Limb (tissue), 2 donors: ENCODE data around the gene SCN8A.

Source experiments
- DNase-seq, 2 donors: peaks; one replicate each; pipeline ENCODE4 v3.0.0-alpha.2; 2016; ENCODE audit errors: extremely low spot score in 2 of 2

The SCN8A gene

DNA sequence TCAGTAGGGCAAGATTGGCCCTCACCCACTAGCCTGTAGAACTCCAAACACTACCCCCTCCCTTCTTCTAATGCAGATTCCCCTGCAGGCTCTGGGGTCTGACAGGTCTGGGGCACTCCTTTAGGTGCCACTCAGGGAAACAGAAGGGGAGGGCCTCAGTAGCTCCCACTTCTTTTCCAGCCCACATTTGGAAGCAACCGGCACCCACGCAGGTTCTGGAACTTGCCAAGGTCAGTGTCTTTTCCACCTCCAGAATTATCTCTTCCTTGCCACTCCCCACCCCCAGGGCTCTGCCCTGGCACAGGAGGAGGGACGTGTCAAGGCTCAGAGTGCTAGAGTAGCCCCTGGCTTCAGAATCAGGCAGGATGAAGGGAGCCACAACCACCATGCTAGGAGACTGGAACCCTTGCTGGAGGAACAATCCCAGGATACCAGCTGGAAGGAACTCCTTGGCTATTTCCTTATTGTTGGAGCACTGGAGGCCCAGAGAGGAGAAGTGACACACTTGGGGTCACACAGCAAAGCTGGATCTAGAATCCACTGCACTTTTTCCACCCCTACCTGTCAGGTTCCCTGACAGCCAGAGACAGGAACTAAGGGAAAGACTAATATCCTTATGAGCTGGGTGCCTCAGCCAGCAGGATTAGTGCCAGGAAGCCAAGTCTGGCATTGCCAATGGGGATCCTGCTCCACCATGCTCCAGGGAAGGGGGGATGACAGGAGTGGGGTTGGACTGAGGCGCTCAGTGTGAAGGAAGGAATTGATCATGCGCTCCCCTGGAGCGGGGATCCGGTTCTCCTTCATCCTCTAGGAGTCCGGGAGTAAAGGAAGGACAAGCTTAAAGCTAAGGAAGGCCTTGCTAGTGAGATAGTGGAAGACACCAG lies 259.3 kb downstream of the SCN8A start:
- no peak for DNase-seq

DNA sequence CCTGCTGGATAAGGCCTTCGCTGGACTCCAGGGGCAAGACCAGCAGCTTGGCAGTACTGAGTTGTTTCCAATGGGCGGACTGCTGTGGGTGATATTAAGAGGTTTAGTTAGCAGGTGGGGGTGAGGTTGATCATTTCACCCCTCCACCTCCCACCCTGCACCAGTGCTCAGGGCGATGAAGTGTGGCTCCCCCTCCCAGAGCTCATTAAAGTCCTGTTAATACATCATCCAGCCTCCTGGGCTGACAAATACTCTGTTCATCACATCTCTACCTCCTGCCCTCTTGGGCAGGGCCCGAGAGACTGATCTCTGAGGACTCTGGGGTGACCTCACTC lies 259.9 kb downstream of the SCN8A start:
- DNase-seq: no peak

DNA sequence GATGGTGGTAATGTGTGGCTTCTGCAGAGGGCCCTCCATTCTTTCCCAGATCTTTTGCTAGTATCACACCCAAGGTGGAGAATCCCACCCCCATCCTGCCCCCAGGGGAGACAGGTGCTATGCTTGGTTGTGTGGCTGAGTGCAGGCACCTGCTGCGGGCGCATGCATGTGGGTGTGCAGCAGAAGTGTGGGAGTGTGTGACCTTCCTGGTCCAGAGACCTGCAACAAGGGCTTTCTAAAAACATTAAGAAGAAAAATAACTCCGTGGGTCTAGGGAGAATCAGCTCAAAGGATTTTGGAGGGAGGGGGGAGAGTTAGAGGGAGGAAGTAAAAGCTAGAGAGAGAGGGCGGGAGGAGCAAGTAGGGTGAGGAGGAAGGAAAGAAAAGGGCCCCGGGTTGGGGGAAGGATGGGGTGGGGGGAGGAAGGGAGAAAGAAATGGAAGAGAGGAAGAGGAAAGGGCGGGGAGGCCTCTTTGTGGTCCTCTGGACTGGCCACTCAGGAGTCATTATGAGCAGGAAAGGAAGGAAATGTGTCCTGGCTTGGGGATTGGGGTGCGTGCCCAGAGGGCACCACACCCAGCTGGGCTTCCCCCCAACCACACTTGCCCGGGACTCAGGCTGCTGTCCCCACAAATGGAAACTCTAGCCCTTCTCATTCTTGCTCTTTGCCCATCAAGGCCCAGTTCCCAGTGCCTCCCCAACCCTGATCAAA lies 260.5 kb downstream of the SCN8A start:
- no peak for DNase-seq

DNA sequence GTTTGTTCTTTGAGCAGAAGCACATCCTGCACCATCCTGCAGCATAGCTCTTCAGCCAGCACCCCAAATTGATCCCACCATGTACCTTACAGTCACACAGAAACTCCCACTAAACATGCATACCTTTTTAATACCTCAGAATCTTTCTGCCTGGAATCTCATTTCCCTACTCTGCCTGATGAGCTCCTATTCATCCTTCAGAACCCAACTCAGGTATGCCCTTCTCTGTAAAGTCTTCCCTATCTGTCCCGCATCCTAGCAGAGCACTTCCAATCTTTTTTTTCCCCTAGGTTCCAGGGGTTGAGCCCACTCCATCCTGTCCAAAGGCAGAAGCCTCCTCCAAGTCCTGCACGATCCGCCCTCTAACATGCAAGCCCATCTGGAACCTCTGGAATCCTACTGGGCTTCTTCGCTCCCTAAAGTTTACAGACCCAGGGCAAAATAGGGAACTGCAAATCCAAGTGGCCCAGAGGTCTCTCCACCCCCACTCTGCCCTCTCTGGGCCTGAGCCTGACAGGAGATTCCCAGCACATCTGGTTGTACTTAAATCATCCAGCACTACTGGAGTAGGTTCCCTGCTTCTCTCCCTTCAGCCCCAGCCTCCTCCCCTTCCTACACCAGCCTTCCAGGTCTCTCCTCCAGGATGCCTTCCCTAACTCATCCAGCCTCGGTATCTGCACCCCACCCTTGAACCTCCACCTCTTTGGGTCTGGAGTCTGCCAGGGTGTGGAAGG lies 261.5 kb downstream of the SCN8A start:
- DNase-seq: no peak

DNA sequence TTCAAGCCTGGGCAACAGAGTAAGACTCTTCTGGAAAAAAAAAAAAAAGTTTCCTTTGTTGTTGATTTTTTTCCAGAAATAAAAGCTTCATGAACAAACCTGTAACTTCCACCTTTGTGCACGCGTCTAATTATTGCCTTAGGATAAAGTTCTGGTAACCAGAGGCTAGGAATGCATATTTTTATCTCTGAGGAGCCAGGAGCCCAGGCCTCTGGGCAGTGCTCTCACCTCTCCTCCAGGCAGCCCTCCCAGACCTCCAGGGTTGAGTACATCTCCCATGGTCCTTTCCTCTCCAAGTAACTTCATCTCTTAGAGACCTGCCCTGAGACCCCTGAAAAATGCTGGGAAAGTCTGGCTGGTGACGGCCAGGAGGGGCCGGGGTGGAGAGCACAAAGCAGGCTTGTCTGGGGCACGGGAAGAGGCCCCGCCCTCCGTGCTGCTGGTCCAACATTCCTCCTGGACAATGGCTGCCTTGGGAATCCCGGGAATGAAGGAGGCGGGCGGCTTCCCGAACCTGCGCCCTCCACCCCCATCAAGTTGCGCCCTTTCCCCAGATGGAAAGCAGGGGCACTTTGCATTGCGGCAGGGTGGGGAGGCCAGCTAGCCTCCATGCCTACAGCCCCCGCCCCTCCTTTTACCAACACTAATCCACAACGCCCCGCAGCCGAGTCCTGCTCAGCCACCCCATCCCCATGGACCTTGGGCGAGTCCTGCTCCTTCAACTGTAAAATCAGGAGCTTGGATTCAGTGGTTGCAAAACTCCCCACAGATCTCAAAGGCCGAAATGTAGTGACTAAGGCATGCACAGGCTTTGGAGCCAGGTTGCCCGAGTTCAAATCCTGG lies 264.8 kb downstream of the SCN8A start:
- DNase-seq: peak in 1 of 2 donors; percentile 81

DNA sequence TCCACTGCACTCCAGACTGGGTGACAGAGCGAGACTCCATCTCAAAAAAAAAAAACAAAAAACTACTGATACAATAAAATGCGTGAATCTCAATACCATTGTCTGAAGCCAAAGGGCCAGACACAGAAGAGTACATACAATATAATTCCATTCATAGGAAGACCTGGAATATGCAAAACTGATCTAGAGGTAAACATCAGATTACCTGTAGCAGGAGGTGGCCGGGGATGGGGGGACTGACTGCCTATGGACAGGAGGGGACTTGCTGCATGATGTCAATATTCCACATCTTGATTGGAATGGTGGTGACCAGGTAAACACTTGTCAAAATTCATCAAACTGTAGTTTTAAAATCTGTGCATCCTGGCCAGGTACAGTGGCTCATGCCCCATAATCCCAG lies 270.0 kb downstream of the SCN8A start:
- DNase-seq: no peak
